Activated T-cell treated with anti-CD3 and anti-CD28 coated beads for 24 hours (primary cell): ENCODE results near the gene PLAAT4.

Experiments used
- DNase-seq: peaks from one replicate; pipeline ENCODE4 v3.0.0-alpha.2; 2020; ENCODE audit warnings: low read depth

Gene PLAAT4

GRCh38 chr11:63536669-63537292 is at the start of gene PLAAT4:
TSS of gene PLAAT4 (plus strand) at chr11:63536808. CDS start at chr11:63536869, 61 bp downstream.
- no peak for DNase-seq

GRCh38 chr11:63488789-63489188 is 47.8 kb upstream of the PLAAT4 start:
- DNase-seq, result no peak

GRCh38 chr11:63489879-63490278 is 46.7 kb upstream of the PLAAT4 start:
- no peak for DNase-seq

- no peak for DNase-seq
These were observed 45.9 kb upstream of the PLAAT4 start, which contains the start of gene PLAAT5 for GRCh38 chr11:63490551-63491239. TSS of gene PLAAT5 (minus strand) at chr11:63491167. CDS start at chr11:63491034, 133 bp downstream.

- DNase-seq, result no peak
These were observed 45.4 kb upstream of the PLAAT4 start for GRCh38 chr11:63491240-63491587.

GRCh38 chr11:63491636-63492372 is 44.8 kb upstream of the PLAAT4 start:
- no peak for DNase-seq

GRCh38 chr11:63492441-63492840 is 44.2 kb upstream of the PLAAT4 start:
- DNase-seq, result no peak

GRCh38 chr11:63493127-63493526 is 43.5 kb upstream of the PLAAT4 start:
- DNase-seq, result no peak

GRCh38 chr11:63494975-63495374 is 41.6 kb upstream of the PLAAT4 start:
- DNase-seq, result no peak

GRCh38 chr11:63499874-63500273 is 36.7 kb upstream of the PLAAT4 start:
- DNase-seq, result no peak

GRCh38 chr11:63501236-63501635 is 35.4 kb upstream of the PLAAT4 start:
- DNase-seq, result no peak

- no peak for DNase-seq
These were observed 34.3 kb upstream of the PLAAT4 start for GRCh38 chr11:63502252-63502820.

GRCh38 chr11:63503492-63503891 is 33.1 kb upstream of the PLAAT4 start:
- no peak for DNase-seq

GRCh38 chr11:63504054-63504453 is 32.6 kb upstream of the PLAAT4 start:
- DNase-seq, result no peak

GRCh38 chr11:63504933-63505586 is 31.5 kb upstream of the PLAAT4 start:
- no peak for DNase-seq

GRCh38 chr11:63505857-63506528 is 30.6 kb upstream of the PLAAT4 start, which contains the start of gene LGALS12:
TSS of gene LGALS12 (plus strand) at chr11:63506084. CDS start at chr11:63506459, 375 bp downstream.
- DNase-seq, result no peak

- DNase-seq, result no peak
These were observed 29.7 kb upstream of the PLAAT4 start for GRCh38 chr11:63506876-63507275.

- no peak for DNase-seq
These were observed 29.1 kb upstream of the PLAAT4 start for GRCh38 chr11:63507511-63507910.

- no peak for DNase-seq
These were observed 28.6 kb upstream of the PLAAT4 start for GRCh38 chr11:63508009-63508408.

- no peak for DNase-seq
These were observed 27.9 kb upstream of the PLAAT4 start for GRCh38 chr11:63508745-63509144.

GRCh38 chr11:63510360-63511047 is 26.1 kb upstream of the PLAAT4 start:
- DNase-seq, result no peak
